ENCODE data around the gene ZNF212.

- TF ChIP-seq CTCF (IDR thresholded peaks at IDR 0.05; ENCODE audit: insufficient read depth, low read length) (no peak), POLR2AphosphoS5 (IDR thresholded peaks at IDR 0.05; ENCODE audit: low read depth) (no peak), REST (IDR thresholded peaks at IDR 0.05; ENCODE audit: insufficient replicate concordance, low read depth) (no peak), GABPA (IDR thresholded peaks at IDR 0.05; ENCODE audit: low read depth) (no peak), SPI1 (IDR thresholded peaks at IDR 0.05; ENCODE audit: borderline replicate concordance, low read depth) (no peak)
These were observed 42.3 kb downstream of the ZNF212 start for GRCh38 chr7:149281508-149282330.

Measured in HL-60 (cell line).